Naive thymus-derived CD8-positive, alpha-beta T cell (primary cell): Measurements from ENCODE around the gene PYROXD2. TPM values are rescaled to one million over a fixed set of nuclear protein-coding genes. Genes with fewer than 3 reads are reported as not detected.

Experiments
- ATAC-seq, 2 donors: fragments of 150-1000 bp; cut with Tn5 transposase in 1 of 2; sonication (Bioruptor Pico), chemical (Tn5 transposase) in 1 of 2; 1 replicate in 1 of 2; 2 replicates in 1 of 2; pipeline ENCODE4 v1.10.0; 2021; ENCODE audit warnings: mild to moderate bottlenecking in 2 of 2, moderate library complexity in 2 of 2
- POLR2A ChIA-PET: fragments of 350-600 bp; sonication (Branson Sonifier 250); formaldehyde crosslinking; loops from one replicate; lab custom pipeline; 2021; ENCODE audit warnings: antibody characterized with exemption; lab: Charles Lee
- DNase-seq, 10 donors: peaks; one replicate each; pipeline versions ENCODE4 v3.0.0 to v3.0.0-alpha.2; 2020 to 2022
- H3K27ac Mint-ChIP-seq, 10 donors: one replicate each; pipeline ENCODE4 v1.8.0; 2020 to 2022; ENCODE audit warnings: mild to moderate bottlenecking in 10 of 10, mixed read lengths in 10 of 10, moderate library complexity in 4 of 10, inconsistent platforms in 1 of 10
- H3K27me3 Mint-ChIP-seq, 5 donors: one replicate each; pipeline ENCODE4 v1.8.0; 2021 to 2022; ENCODE audit warnings: mixed read lengths in 5 of 5
- H3K36me3 Mint-ChIP-seq, 3 donors: one replicate each; pipeline ENCODE4 v1.8.0; 2020 to 2022; ENCODE audit warnings: mixed read lengths in 3 of 3, mild to moderate bottlenecking in 2 of 3, inconsistent platforms in 1 of 3
- H3K4me1 Mint-ChIP-seq, 4 donors: one replicate each; pipeline ENCODE4 v1.8.0; 2021 to 2022; ENCODE audit warnings: mixed read lengths in 4 of 4
- H3K4me3 Mint-ChIP-seq, 10 donors: one replicate each; pipeline ENCODE4 v1.8.0; 2020 to 2022; ENCODE audit warnings: mild to moderate bottlenecking in 10 of 10, mixed read lengths in 10 of 10, moderate library complexity in 6 of 10, inconsistent platforms in 1 of 10
- H3K9me3 Mint-ChIP-seq, 9 donors: one replicate each; pipeline ENCODE4 v1.8.0; 2020 to 2022; ENCODE audit warnings: mixed read lengths in 9 of 9, mild to moderate bottlenecking in 3 of 9, inconsistent platforms in 1 of 9, moderate library complexity in 1 of 9
- polyA plus RNA-seq, 3 donors: library from polyadenylated mRNA; unstranded; fragments of 300-500 nt; fragmentation: Illumina TruSeq; gene quantifications; one replicate each; pipeline ENCODE4 v1.2.3, GENCODE V29; 2021
- total RNA-seq, 8 experiments: library from RNA in 2 of 8; stranded (reverse) in 2 of 8; gene quantifications; one replicate each; pipeline ENCODE4 v1.2.3 and lab custom pipeline; 2021 to 2026

Gene PYROXD2
- total and polyA plus RNA-seq, 5 experiments from 2014 or later = 3.8 to 20.3 (median 5.7) TPM

- peaks cover 0 to 2% (median 0%) of the 10 kb centered on the region in 4 donors for H3K4me1 Mint-ChIP-seq
- POLR2A ChIA-PET = no interaction called here
- peaks cover 0 to 15% (median 1%) of the 10 kb centered on the region in 5 donors for H3K27me3 Mint-ChIP-seq
- ATAC-seq (no peak), DNase-seq (no peak)
- H3K9me3 Mint-ChIP-seq = peaks cover 0 to 4% (median 0%) of the 10 kb centered on the region in 9 donors
- H3K4me3 Mint-ChIP-seq = no peak overlapping the region
- peak overlapping the region in 1 of 10 donors; percentile 49 for H3K27ac Mint-ChIP-seq
- H3K36me3 Mint-ChIP-seq = peaks cover 0 to 12% (median 8%) of the 10 kb centered on the region in 3 donors
These were observed 38.0 kb downstream of the PYROXD2 start for GRCh38 chr10:98377001-98377400.

GRCh38 chr10:98376485-98376884 is 38.5 kb downstream of the PYROXD2 start:
- no peak overlapping the region for H3K4me3 Mint-ChIP-seq
- POLR2A ChIA-PET = no interaction called here

GRCh38 chr10:98374217-98374985 is 40.6 kb downstream of the PYROXD2 start:
- Mint-ChIP-seq H3K4me1 (peaks cover 0 to 2% (median 0%) of the 10 kb centered on the region in 4 donors), H3K36me3 (peaks cover 0 to 10% (median 0%) of the 10 kb centered on the region in 3 donors), H3K27ac (no peak overlapping the region), H3K27me3 (peaks cover 0 to 20% (median 5%) of the 10 kb centered on the region in 5 donors), H3K4me3 (no peak overlapping the region), H3K9me3 (peaks cover 0 to 4% (median 0%) of the 10 kb centered on the region in 9 donors)
- DNase-seq (no peak), ATAC-seq (no peak)
- POLR2A ChIA-PET = no interaction called here

More at GRCh38 chr10:98376485-98376884, 38.5 kb downstream of the PYROXD2 start:
- Mint-ChIP-seq H3K9me3 (peaks cover 0 to 4% (median 0%) of the 10 kb centered on the region in 9 donors), H3K4me1 (peaks cover 0 to 2% (median 0%) of the 10 kb centered on the region in 4 donors), H3K36me3 (peaks cover 0 to 11% (median 7%) of the 10 kb centered on the region in 3 donors), H3K27ac (peak overlapping the region in 1 of 10 donors; percentile 49), H3K27me3 (peaks cover 0 to 19% (median 5%) of the 10 kb centered on the region in 5 donors)
- no peak for DNase-seq
- no peak for ATAC-seq

GRCh38 chr10:98373260-98374040 is 41.5 kb downstream of the PYROXD2 start:
- POLR2A ChIA-PET = no interaction called here
- no peak for ATAC-seq
- H3K4me1 Mint-ChIP-seq = no peaks in the 10 kb centered on the region
- peaks cover 0 to 4% (median 0%) of the 10 kb centered on the region in 9 donors for H3K9me3 Mint-ChIP-seq
- H3K27me3 Mint-ChIP-seq = peaks cover 0 to 20% (median 5%) of the 10 kb centered on the region in 5 donors
- H3K27ac Mint-ChIP-seq = no peak overlapping the region
- DNase-seq = no peak
- H3K4me3 Mint-ChIP-seq = no peak overlapping the region
- peaks cover 0 to 10% (median 0%) of the 10 kb centered on the region in 3 donors for H3K36me3 Mint-ChIP-seq

- H3K9me3 Mint-ChIP-seq = no peaks in the 10 kb centered on the region
- H3K27ac Mint-ChIP-seq = no peak overlapping the region
- no peak overlapping the region for H3K4me3 Mint-ChIP-seq
- POLR2A ChIA-PET = no interaction called here
- no peak for ATAC-seq
- H3K27me3 Mint-ChIP-seq = peaks cover 0 to 24% (median 5%) of the 10 kb centered on the region in 5 donors
- no peaks in the 10 kb centered on the region for H3K4me1 Mint-ChIP-seq
- H3K36me3 Mint-ChIP-seq = no peaks in the 10 kb centered on the region
- no peak for DNase-seq
These were observed 43.9 kb downstream of the PYROXD2 start for GRCh38 chr10:98370831-98371820.

GRCh38 chr10:98369801-98370200 is 45.2 kb downstream of the PYROXD2 start:
- Mint-ChIP-seq H3K27ac (no peak overlapping the region), H3K36me3 (no peaks in the 10 kb centered on the region), H3K4me3 (no peak overlapping the region), H3K4me1 (peaks cover 0 to 1% (median 0%) of the 10 kb centered on the region in 4 donors), H3K27me3 (peaks cover 0 to 19% (median 3%) of the 10 kb centered on the region in 5 donors), H3K9me3 (no peaks in the 10 kb centered on the region)
- DNase-seq (no peak), ATAC-seq (no peak)
- POLR2A ChIA-PET = no interaction called here

GRCh38 chr10:98368644-98369043 is 46.3 kb downstream of the PYROXD2 start:
- Mint-ChIP-seq H3K4me3 (no peak overlapping the region), H3K27me3 (peaks cover 0 to 10% (median 3%) of the 10 kb centered on the region in 5 donors), H3K36me3 (no peaks in the 10 kb centered on the region), H3K4me1 (peaks cover 0 to 4% (median 0%) of the 10 kb centered on the region in 4 donors), H3K9me3 (no peaks in the 10 kb centered on the region), H3K27ac (no peak overlapping the region)
- ATAC-seq = no peak
- no peak for DNase-seq
- POLR2A ChIA-PET = no interaction called here

GRCh38 chr10:98367604-98368451 is 47.2 kb downstream of the PYROXD2 start:
- Mint-ChIP-seq H3K4me3 (no peak overlapping the region), H3K36me3 (no peaks in the 10 kb centered on the region), H3K4me1 (peaks cover 0 to 4% (median 0%) of the 10 kb centered on the region in 4 donors), H3K27ac (no peak overlapping the region), H3K9me3 (no peaks in the 10 kb centered on the region), H3K27me3 (peaks cover 0 to 10% (median 3%) of the 10 kb centered on the region in 5 donors)
- POLR2A ChIA-PET = no interaction called here
- DNase-seq = no peak
- ATAC-seq = no peak

GRCh38 chr10:98366062-98366530 is 48.9 kb downstream of the PYROXD2 start:
- DNase-seq (no peak), ATAC-seq (no peak)
- Mint-ChIP-seq H3K27me3 (peaks cover 0 to 7% (median 0%) of the 10 kb centered on the region in 5 donors), H3K36me3 (no peaks in the 10 kb centered on the region), H3K9me3 (peaks cover 0 to 2% (median 0%) of the 10 kb centered on the region in 9 donors), H3K4me3 (no peak overlapping the region), H3K27ac (peak overlapping the region in 1 of 10 donors; percentile 59), H3K4me1 (peaks cover 0 to 7% (median 6%) of the 10 kb centered on the region in 4 donors)
- POLR2A ChIA-PET = no interaction called here

GRCh38 chr10:98365406-98366061 is 49.4 kb downstream of the PYROXD2 start:
- Mint-ChIP-seq H3K9me3 (peaks cover 0 to 2% (median 0%) of the 10 kb centered on the region in 9 donors), H3K27ac (no peak overlapping the region), H3K27me3 (peaks cover 0 to 7% (median 0%) of the 10 kb centered on the region in 5 donors), H3K4me1 (peaks cover 0 to 7% (median 6%) of the 10 kb centered on the region in 4 donors), H3K4me3 (no peak overlapping the region), H3K36me3 (no peaks in the 10 kb centered on the region)
- DNase-seq (no peak), ATAC-seq (no peak)
- POLR2A ChIA-PET = no interaction called here
